Mesenchymal stem cell (in vitro differentiated cells and primary cell): ENCODE measurements around the gene GP9. TPM values are rescaled to one million over a fixed set of nuclear protein-coding genes. Genes with fewer than 3 reads are reported as not detected.

ENCODE experiments used
- DNase-seq: peaks from one replicate; pipeline ENCODE4 v3.0.0-alpha.2; 2013
- H2AFZ ChIP-seq: one replicate; pipeline ENCODE4 v1.6.1; 2013; ENCODE audit warnings: low read depth, mild to moderate bottlenecking, control low read depth, inconsistent platforms, low read length, moderate library complexity
- H2AK5ac ChIP-seq: 2 replicates; pipeline ENCODE4 v1.6.1; 2013; ENCODE audit warnings: low read length, moderate library complexity, mild to moderate bottlenecking, inconsistent platforms; ENCODE audit not compliant: severe bottlenecking
- H2BK120ac ChIP-seq: one replicate; pipeline ENCODE4 v1.6.1; 2013; ENCODE audit warnings: low read depth, mild to moderate bottlenecking, inconsistent platforms, low read length, moderate library complexity
- H2BK12ac ChIP-seq, 2 experiments: one replicate each; pipeline ENCODE4 v1.6.1; 2013; ENCODE audit warnings: inconsistent platforms in 2 of 2, low read length in 2 of 2, mild to moderate bottlenecking in 2 of 2, moderate library complexity in 2 of 2, control low read depth in 1 of 2
- H2BK15ac ChIP-seq: one replicate; pipeline ENCODE4 v1.6.1; 2013; ENCODE audit warnings: mild to moderate bottlenecking, low read depth, inconsistent platforms; ENCODE audit not compliant: poor library complexity, severe bottlenecking
- H2BK5ac ChIP-seq: 2 replicates; pipeline ENCODE4 v1.6.1; 2013; ENCODE audit warnings: low read depth, mild to moderate bottlenecking, low read length, control low read depth, inconsistent platforms; ENCODE audit not compliant: poor library complexity, severe bottlenecking
- H3K14ac ChIP-seq, 2 experiments: one replicate each; pipeline ENCODE4 v1.6.1; 2013; ENCODE audit warnings: inconsistent platforms in 2 of 2, low read length in 2 of 2, control low read depth in 1 of 2, mild to moderate bottlenecking in 1 of 2, moderate library complexity in 1 of 2
- H3K18ac ChIP-seq, 2 experiments: one replicate each; pipeline ENCODE4 v1.6.1; 2013; ENCODE audit warnings: inconsistent platforms in 2 of 2, low read length in 2 of 2, control low read depth in 1 of 2, low read depth in 1 of 2, mild to moderate bottlenecking in 1 of 2
- H3K23ac ChIP-seq, 2 experiments: one replicate each; pipeline ENCODE4 v1.6.1; 2013; ENCODE audit warnings: inconsistent platforms in 2 of 2, low read length in 2 of 2, mild to moderate bottlenecking in 2 of 2, moderate library complexity in 2 of 2, control low read depth in 1 of 2
- H3K27ac ChIP-seq: 2 replicates; pipeline ENCODE4 v1.5.1; 2013; ENCODE audit warnings: mild to moderate bottlenecking, moderate library complexity, low read length, control low read depth, inconsistent platforms; ENCODE audit not compliant: poor library complexity, severe bottlenecking
- H3K27me3 ChIP-seq, 2 experiments: 2 replicates each; pipeline versions ENCODE4 v1.6.1 to v1.7.0; 2013; ENCODE audit warnings: low read length in 2 of 2, mild to moderate bottlenecking in 2 of 2, moderate library complexity in 2 of 2, control low read depth in 1 of 2, inconsistent platforms in 1 of 2; ENCODE audit not compliant: control insufficient read depth in 1 of 2, insufficient read depth in 1 of 2
- H3K36me3 ChIP-seq, 2 experiments: 2 replicates each; pipeline versions ENCODE4 v1.6.1 to v1.7.0; 2013; ENCODE audit warnings: low read length in 2 of 2, control low read depth in 1 of 2, inconsistent platforms in 1 of 2, low read depth in 1 of 2, mild to moderate bottlenecking in 1 of 2; ENCODE audit not compliant: insufficient read depth in 2 of 2, control insufficient read depth in 1 of 2
- H3K4ac ChIP-seq, 2 experiments: one replicate each; pipeline ENCODE4 v1.6.1; 2013; ENCODE audit warnings: inconsistent platforms in 2 of 2, low read length in 2 of 2, mild to moderate bottlenecking in 2 of 2, moderate library complexity in 2 of 2, control low read depth in 1 of 2, low read depth in 1 of 2
- H3K4me1 ChIP-seq: 2 replicates; pipeline ENCODE4 v1.6.1; 2013; ENCODE audit warnings: low read depth, low read length, control low read depth; ENCODE audit not compliant: control insufficient read depth, insufficient read depth
- H3K4me2 ChIP-seq: 2 replicates; pipeline ENCODE4 v1.6.1; 2013; ENCODE audit warnings: low read length, mild to moderate bottlenecking, inconsistent platforms; ENCODE audit not compliant: poor library complexity, severe bottlenecking
- H3K4me3 ChIP-seq, 2 experiments: 2 replicates each; pipeline versions ENCODE4 v1.5.1 to v1.7.0; 2013; ENCODE audit warnings: low read length in 2 of 2, mild to moderate bottlenecking in 2 of 2, control low read depth in 1 of 2, low read depth in 1 of 2; ENCODE audit not compliant: insufficient read depth in 1 of 2
- H3K79me1 ChIP-seq: replicated peaks from 2 replicates; pipeline ENCODE4 v1.6.1; 2013; ENCODE audit warnings: mild to moderate bottlenecking, control low read depth, low read length, inconsistent platforms; ENCODE audit not compliant: poor library complexity, severe bottlenecking
- H3K9ac ChIP-seq: 2 replicates; pipeline ENCODE4 v1.7.0; 2013; ENCODE audit warnings: mild to moderate bottlenecking, low read length, moderate library complexity
- H3K9me3 ChIP-seq: 2 replicates; pipeline ENCODE4 v1.7.0; 2013; ENCODE audit warnings: mild to moderate bottlenecking, low read length; ENCODE audit not compliant: control insufficient read depth
- H4K8ac ChIP-seq: one replicate; pipeline ENCODE4 v1.6.1; 2013; ENCODE audit warnings: inconsistent platforms, mild to moderate bottlenecking, low read length, moderate library complexity
- H4K91ac ChIP-seq: one replicate; pipeline ENCODE4 v1.6.1; 2013; ENCODE audit warnings: mild to moderate bottlenecking, low read length, inconsistent platforms
- WGBS: methylation state at CpG from one replicate; pipeline ENCODE4 v1.1.7; 2013; ENCODE audit warnings: mixed read lengths; 5-methylcytosine and 5-hydroxymethylcytosine counted together
- polyA plus RNA-seq, 2 experiments: library from polyadenylated mRNA; stranded (reverse); fragments of 200-250 nt; gene quantifications; one replicate each; pipeline ENCODE4 v1.2.3, GENCODE V29; 2013

GP9 gene
- not detected for polyA plus RNA-seq (2013, experiment 1 of 2)
- not detected for polyA plus RNA-seq (2013, experiment 2 of 2)

DNA sequence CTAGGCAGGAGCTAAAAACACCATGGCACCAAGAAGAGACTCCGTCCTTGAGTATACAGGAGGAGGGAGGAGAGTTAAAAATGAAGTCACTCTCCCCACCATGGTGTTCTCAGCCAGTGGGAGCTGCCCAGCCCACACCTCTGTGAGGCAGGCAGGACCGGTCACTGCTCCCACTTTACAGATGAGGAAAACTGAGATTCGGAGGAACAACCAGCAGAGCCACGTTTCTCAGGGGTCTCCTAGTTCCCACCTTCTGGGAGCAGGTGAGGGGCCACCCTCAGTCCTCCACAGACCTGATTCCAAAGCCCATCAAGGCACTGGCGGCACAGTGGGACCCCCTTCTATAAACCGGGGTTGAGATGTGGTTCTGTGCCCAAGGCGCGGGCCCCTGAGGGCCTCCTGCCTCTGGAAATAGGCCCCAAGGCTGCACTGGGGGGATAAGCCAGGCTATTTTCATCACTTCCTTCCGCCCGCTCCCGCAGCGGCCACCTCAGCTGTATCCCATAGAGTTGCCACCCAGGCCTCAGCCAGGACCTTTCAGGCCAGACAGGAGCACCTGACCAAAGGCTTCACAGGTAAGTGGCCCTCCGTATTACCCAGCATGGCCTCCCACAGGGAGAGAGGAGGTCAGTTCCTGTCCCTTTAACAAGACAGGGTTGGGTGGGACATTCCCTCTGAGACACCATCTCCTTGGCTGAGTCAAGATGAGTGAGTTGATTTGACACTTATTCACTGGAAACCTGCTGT lies at the start of gene GP9:
Gene GP9, plus strand, starts transcription at position 504 of the 747 bp plus-strand sequence. CDS start 961 bp downstream, outside the sequence.
- H3K9ac ChIP-seq: no peak within 1 kb of the TSS
- 84% methylated on average over 13 of the region's 13 CpGs for WGBS

DNA sequence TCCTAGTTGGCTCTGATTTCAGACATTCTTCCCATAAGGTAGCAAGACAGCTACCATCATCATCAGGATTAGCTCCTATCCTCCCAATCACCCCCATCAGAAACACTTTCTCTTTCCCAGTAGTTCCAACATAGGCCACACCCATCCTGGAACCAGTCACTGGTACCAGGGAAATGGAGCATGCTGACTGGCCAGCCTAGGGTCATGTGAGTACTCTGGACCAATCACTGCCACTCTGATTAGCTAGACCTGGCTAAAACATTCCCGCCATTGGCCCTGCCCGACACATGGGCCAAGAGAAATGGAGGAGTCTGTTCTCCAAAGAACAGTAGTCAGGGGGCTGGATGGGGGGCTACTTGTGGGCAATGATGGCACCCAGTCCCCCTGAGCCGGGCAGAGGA lies 47.1 kb upstream of the GP9 start:
- H3K4me2 ChIP-seq: no peak overlapping the region
- peaks cover 37 to 44% of the 10 kb centered on the region in 2 experiments for H3K27me3 ChIP-seq
- no peak overlapping the region for H2BK12ac ChIP-seq
- H3K4me3 ChIP-seq: no peak overlapping the region
- no peak overlapping the region for H2BK15ac ChIP-seq
- H3K4ac ChIP-seq: no peak overlapping the region
- no peaks in the 10 kb centered on the region for H3K9me3 ChIP-seq
- no peak overlapping the region for H2BK120ac ChIP-seq
- no peak overlapping the region for H3K23ac ChIP-seq
- WGBS: 100% methylated on average over 3 of the region's 3 CpGs
- H3K79me1 ChIP-seq: no peaks in the 10 kb centered on the region
- H3K27ac ChIP-seq: no peak overlapping the region
- no peak overlapping the region for H3K18ac ChIP-seq
- no peak overlapping the region for H3K14ac ChIP-seq
- H4K8ac ChIP-seq: no peak overlapping the region
- H2AFZ ChIP-seq: no peak overlapping the region
- H2AK5ac ChIP-seq: no peak overlapping the region
- H2BK5ac ChIP-seq: no peak overlapping the region
- no peak overlapping the region for H4K91ac ChIP-seq
- no peak overlapping the region for H3K9ac ChIP-seq
- DNase-seq: no peak
- H3K36me3 ChIP-seq: no peaks in the 10 kb centered on the region
- no peaks in the 10 kb centered on the region for H3K4me1 ChIP-seq

More for the DNA sequence above, at the start of gene GP9:
- Histone ChIP-seq H3K14ac (peak within 1 kb of the TSS in 1 of 2 experiments; percentile 48), H3K18ac (peak within 1 kb of the TSS in 1 of 2 experiments; percentile 55), H2BK12ac (peak within 1 kb of the TSS; percentile 11 to 56), H3K4me1 (peaks cover 2% of the 10 kb centered on the region), H3K79me1 (no peaks in the 10 kb centered on the region), H4K8ac (no peak within 1 kb of the TSS), H4K91ac (peak within 1 kb of the TSS; percentile 41), H3K4me3 (no peak within 1 kb of the TSS), H3K27me3 (peaks cover 44 to 45% of the 10 kb centered on the region in 2 experiments), H2AFZ (no peak within 1 kb of the TSS), H2AK5ac (no peak within 1 kb of the TSS), H3K4ac (no peak within 1 kb of the TSS), H3K27ac (no peak within 1 kb of the TSS), H2BK15ac (no peak within 1 kb of the TSS), H2BK5ac (no peak within 1 kb of the TSS), H3K9me3 (no peaks in the 10 kb centered on the region), H3K36me3 (no peaks in the 10 kb centered on the region), H3K23ac (peak within 1 kb of the TSS in 1 of 2 experiments; percentile 92), H3K4me2 (no peak within 1 kb of the TSS), H2BK120ac (peak within 1 kb of the TSS; percentile 62)
- no peak for DNase-seq

DNA sequence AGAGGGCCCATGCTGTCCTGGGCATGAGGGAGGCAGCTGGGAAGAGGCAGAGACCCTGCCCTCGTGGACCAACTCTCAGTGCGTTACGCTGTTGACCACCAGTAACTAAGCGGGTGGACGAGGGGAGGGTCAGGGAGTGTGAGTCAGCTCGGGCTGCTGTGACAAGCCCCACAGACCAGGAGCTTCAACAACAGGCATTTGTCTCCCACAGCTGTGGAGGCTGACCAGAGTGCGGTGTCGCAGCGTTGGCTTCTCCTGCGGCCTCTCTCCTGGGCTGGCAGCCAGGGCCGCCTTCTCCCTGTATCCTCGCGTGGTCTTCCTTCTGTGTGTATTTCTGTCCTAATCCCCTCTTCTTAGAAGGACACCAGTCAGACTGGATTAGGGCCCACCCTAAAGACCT lies 46.4 kb upstream of the GP9 start:
- H2AFZ ChIP-seq: no peak overlapping the region
- no peak overlapping the region for H3K4ac ChIP-seq
- no peak overlapping the region for H3K4me2 ChIP-seq
- no peak overlapping the region for H2AK5ac ChIP-seq
- no peaks in the 10 kb centered on the region for H3K79me1 ChIP-seq
- no peak for DNase-seq
- H2BK5ac ChIP-seq: no peak overlapping the region
- peak overlapping the region in 1 of 2 experiments; percentile 27 for H2BK12ac ChIP-seq
- H4K91ac ChIP-seq: no peak overlapping the region
- no peaks in the 10 kb centered on the region for H3K36me3 ChIP-seq
- H3K9me3 ChIP-seq: no peaks in the 10 kb centered on the region
- H4K8ac ChIP-seq: no peak overlapping the region
- H3K27ac ChIP-seq: no peak overlapping the region
- H3K18ac ChIP-seq: no peak overlapping the region
- no peak overlapping the region for H3K14ac ChIP-seq
- no peak overlapping the region for H2BK120ac ChIP-seq
- H3K4me3 ChIP-seq: no peak overlapping the region
- peaks cover 37 to 46% of the 10 kb centered on the region in 2 experiments for H3K27me3 ChIP-seq
- no peak overlapping the region for H2BK15ac ChIP-seq
- WGBS: 85% methylated on average over 13 of the region's 13 CpGs
- no peak overlapping the region for H3K9ac ChIP-seq
- no peak overlapping the region for H3K23ac ChIP-seq
- no peaks in the 10 kb centered on the region for H3K4me1 ChIP-seq

DNA sequence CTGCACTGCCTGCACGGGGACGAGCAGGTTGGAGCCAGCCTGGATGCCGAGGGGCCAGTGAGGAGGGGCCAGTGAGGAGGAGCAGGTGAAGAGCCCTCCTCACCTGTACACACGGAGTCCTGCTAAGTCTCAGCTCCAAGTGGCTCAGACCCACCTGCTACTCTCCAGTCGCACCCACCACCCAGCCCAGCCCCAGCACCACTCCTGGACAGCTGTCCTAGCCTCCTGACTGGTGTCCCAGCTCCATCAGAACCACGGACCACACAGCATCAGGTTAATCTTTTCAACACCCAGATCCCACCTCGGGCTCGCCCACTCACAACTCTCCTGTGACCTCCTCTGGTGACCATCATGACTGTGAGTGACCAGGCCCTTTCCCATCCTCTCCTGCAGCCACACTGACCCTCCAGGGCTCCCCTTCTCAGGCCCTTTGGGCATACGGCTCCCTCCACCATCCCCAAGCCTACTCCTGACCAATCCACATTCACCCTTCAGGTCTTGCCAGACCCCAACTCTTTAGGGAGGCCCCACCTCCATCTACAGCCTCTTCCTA lies 45.7 kb upstream of the GP9 start:
- no peak overlapping the region for H3K27ac ChIP-seq
- no peaks in the 10 kb centered on the region for H3K36me3 ChIP-seq
- peaks cover 31 to 42% of the 10 kb centered on the region in 2 experiments for H3K27me3 ChIP-seq
- H3K23ac ChIP-seq: no peak overlapping the region
- no peaks in the 10 kb centered on the region for H3K9me3 ChIP-seq
- H2AFZ ChIP-seq: no peak overlapping the region
- H4K91ac ChIP-seq: peak overlapping the region; percentile 31
- H3K18ac ChIP-seq: no peak overlapping the region
- no peak for DNase-seq
- H2BK15ac ChIP-seq: no peak overlapping the region
- WGBS: 90% methylated on average over 9 of the region's 9 CpGs
- no peak overlapping the region for H3K14ac ChIP-seq
- H3K4me3 ChIP-seq: no peak overlapping the region
- H2AK5ac ChIP-seq: no peak overlapping the region
- peak overlapping the region; percentile 4 for H4K8ac ChIP-seq
- H3K79me1 ChIP-seq: no peaks in the 10 kb centered on the region
- no peak overlapping the region for H2BK5ac ChIP-seq
- H3K4me1 ChIP-seq: no peaks in the 10 kb centered on the region
- H3K9ac ChIP-seq: no peak overlapping the region
- peak overlapping the region in 1 of 2 experiments; percentile 47 for H3K4ac ChIP-seq
- H3K4me2 ChIP-seq: no peak overlapping the region
- no peak overlapping the region for H2BK12ac ChIP-seq
- H2BK120ac ChIP-seq: no peak overlapping the region
